ENCODE measurements around the gene NSD2. TPM values are rescaled to one million over a fixed set of nuclear protein-coding genes. Genes with fewer than 3 reads are reported as not detected.

NSD2 gene
- total and polyA plus RNA-seq, 2 donors (not counting 1 experiment from before 2014, with no cell fraction given) = 26.6 to 68.4 TPM

- no peak overlapping the region for H3K9ac ChIP-seq (ENCODE audit: insufficient read depth, low read length)
- no peak overlapping the region for H3K4me2 ChIP-seq (ENCODE audit: extremely low read depth, insufficient read depth, low read length)
- peaks cover 96% of the 10 kb centered on the region for H3K79me2 ChIP-seq (ENCODE audit: control insufficient read depth, insufficient read depth, low read length)
- H3K36me3 ChIP-seq (ENCODE audit: control insufficient read depth, insufficient read depth, low read length) = peaks cover 9% of the 10 kb centered on the region
- no peak overlapping the region for H3K27ac ChIP-seq (ENCODE audit: insufficient read depth, low read length)
- H2AFZ ChIP-seq (ENCODE audit: low read length) = peak overlapping the region; percentile 22
- H3K4me3 ChIP-seq (replicated peaks in 1 of 4; ENCODE audit: control extremely low read depth in 1 of 4, insufficient read depth in 1 of 4, low read depth in 3 of 4, low read length in 4 of 4) = no peak overlapping the region
- peaks cover 2% of the 10 kb centered on the region for H3K4me1 ChIP-seq (ENCODE audit: control insufficient read depth, extremely low read depth, insufficient read depth, low read length)
- DNase-seq (ENCODE audit: low read depth in 2 of 2) = no peak
- no peaks in the 10 kb centered on the region for H4K20me1 ChIP-seq (ENCODE audit: control insufficient read depth, extremely low read depth, insufficient read depth, low read length)
- TF ChIP-seq EZH2 (IDR thresholded peaks at IDR 0.05; ENCODE audit: low read length, missing control alignments) = no peak
- no peak for TF ChIP-seq CTCF (conservative IDR thresholded peaks at IDR 0.05 in 1 of 2, IDR thresholded peaks at IDR 0.05 in 1 of 2; ENCODE audit: low read depth in 1 of 2, low read length in 2 of 2)
- H3K27me3 ChIP-seq (ENCODE audit: control insufficient read depth, insufficient read depth, low read length) = no peaks in the 10 kb centered on the region
- no peaks in the 10 kb centered on the region for H3K9me3 ChIP-seq (ENCODE audit: control insufficient read depth, insufficient read depth, low read depth, low read length)
These were observed 27.5 kb downstream of the NSD2 start for GRCh38 chr4:1898681-1899080.

GRCh38 chr4:1899149-1900086 lies 28.2 kb downstream of the NSD2 start:
- no peaks in the 10 kb centered on the region for H3K27me3 ChIP-seq (ENCODE audit: control insufficient read depth, insufficient read depth, low read length)
- peaks cover 2% of the 10 kb centered on the region for H3K4me1 ChIP-seq (ENCODE audit: control insufficient read depth, extremely low read depth, insufficient read depth, low read length)
- peak; percentile 64 to 85 for DNase-seq (ENCODE audit: low read depth in 2 of 2)
- H3K36me3 ChIP-seq (ENCODE audit: control insufficient read depth, insufficient read depth, low read length) = peaks cover 6% of the 10 kb centered on the region
- no peak overlapping the region for H3K4me3 ChIP-seq (replicated peaks in 1 of 4; ENCODE audit: control extremely low read depth in 1 of 4, insufficient read depth in 1 of 4, low read depth in 3 of 4, low read length in 4 of 4)
- H3K4me2 ChIP-seq (ENCODE audit: extremely low read depth, insufficient read depth, low read length) = no peak overlapping the region
- TF ChIP-seq CTCF (conservative IDR thresholded peaks at IDR 0.05 in 1 of 2, IDR thresholded peaks at IDR 0.05 in 1 of 2; ENCODE audit: low read depth in 1 of 2, low read length in 2 of 2) = peak; percentile 79 to 81
- TF ChIP-seq EZH2 (IDR thresholded peaks at IDR 0.05; ENCODE audit: low read length, missing control alignments) = no peak
- no peaks in the 10 kb centered on the region for H4K20me1 ChIP-seq (ENCODE audit: control insufficient read depth, extremely low read depth, insufficient read depth, low read length)
- H3K27ac ChIP-seq (ENCODE audit: insufficient read depth, low read length) = no peak overlapping the region
- H2AFZ ChIP-seq (ENCODE audit: low read length) = peak overlapping the region; percentile 22
- no peak overlapping the region for H3K9ac ChIP-seq (ENCODE audit: insufficient read depth, low read length)
- peaks cover 95% of the 10 kb centered on the region for H3K79me2 ChIP-seq (ENCODE audit: control insufficient read depth, insufficient read depth, low read length)
- no peaks in the 10 kb centered on the region for H3K9me3 ChIP-seq (ENCODE audit: control insufficient read depth, insufficient read depth, low read depth, low read length)

DNA sequence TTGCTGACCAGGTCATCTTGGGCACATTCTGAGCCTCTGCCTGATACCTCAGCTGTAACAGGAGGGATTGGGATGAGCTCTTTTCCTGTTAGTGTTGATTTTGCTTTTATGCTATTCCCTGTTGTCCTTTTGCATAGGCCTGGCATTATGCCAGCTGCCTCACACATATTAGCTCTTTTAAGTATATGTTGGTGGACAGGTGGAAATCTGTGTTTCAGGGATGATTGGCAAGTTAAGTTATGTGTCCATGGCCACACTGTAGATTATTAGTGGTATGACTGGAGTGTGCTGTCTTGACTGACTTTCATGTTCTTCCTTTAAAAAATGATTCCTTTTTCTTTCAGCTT lies 28.9 kb downstream of the NSD2 start:
- Histone ChIP-seq H3K27ac (ENCODE audit: insufficient read depth, low read length) (no peak overlapping the region), H3K4me1 (ENCODE audit: control insufficient read depth, extremely low read depth, insufficient read depth, low read length) (peaks cover 2% of the 10 kb centered on the region), H4K20me1 (ENCODE audit: control insufficient read depth, extremely low read depth, insufficient read depth, low read length) (no peaks in the 10 kb centered on the region), H3K36me3 (ENCODE audit: control insufficient read depth, insufficient read depth, low read length) (peaks cover 8% of the 10 kb centered on the region), H3K9ac (ENCODE audit: insufficient read depth, low read length) (no peak overlapping the region), H3K9me3 (ENCODE audit: control insufficient read depth, insufficient read depth, low read depth, low read length) (no peaks in the 10 kb centered on the region), H3K4me3 (replicated peaks in 1 of 4; ENCODE audit: control extremely low read depth in 1 of 4, insufficient read depth in 1 of 4, low read depth in 3 of 4, low read length in 4 of 4) (no peak overlapping the region), H3K79me2 (ENCODE audit: control insufficient read depth, insufficient read depth, low read length) (peaks cover 95% of the 10 kb centered on the region), H3K27me3 (ENCODE audit: control insufficient read depth, insufficient read depth, low read length) (no peaks in the 10 kb centered on the region), H2AFZ (ENCODE audit: low read length) (no peak overlapping the region), H3K4me2 (ENCODE audit: extremely low read depth, insufficient read depth, low read length) (no peak overlapping the region)
- no peak for DNase-seq (ENCODE audit: low read depth in 2 of 2)
- TF ChIP-seq CTCF (conservative IDR thresholded peaks at IDR 0.05 in 1 of 2, IDR thresholded peaks at IDR 0.05 in 1 of 2; ENCODE audit: low read depth in 1 of 2, low read length in 2 of 2) (no peak), EZH2 (IDR thresholded peaks at IDR 0.05; ENCODE audit: low read length, missing control alignments) (no peak)

Data from fibroblast of lung (primary cell).